Activated CD8-positive, alpha-beta memory T cell treated with anti-CD3 and anti-CD28 coated beads, Interleukin-2, amount 50 U/mL, for 24 hours (primary cell): ENCODE data around the gene METTL14.

Experiments
- DNase-seq: peaks from one replicate; pipeline ENCODE4 v3.0.0-alpha.2; 2020; ENCODE audit errors: extremely low read depth

Gene METTL14

DNA sequence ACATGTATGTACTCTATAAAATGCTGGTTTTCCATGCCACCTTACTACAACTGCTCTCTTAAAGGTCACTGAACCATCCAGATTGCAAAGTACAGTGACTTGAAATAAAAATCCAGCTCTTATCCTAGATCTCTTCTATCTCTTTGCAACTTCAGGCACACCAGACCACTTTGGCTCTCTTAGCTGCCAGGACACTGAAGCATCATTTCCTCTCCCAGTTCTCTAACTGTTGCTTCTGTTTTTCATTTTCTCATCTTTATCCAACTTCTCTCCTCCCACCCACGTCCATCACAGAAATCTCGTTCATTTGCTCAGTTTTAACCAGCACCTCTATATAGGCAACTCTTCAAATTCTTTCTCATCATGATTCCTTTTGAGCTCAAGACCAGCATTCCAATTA lies 74.3 kb downstream of the METTL14 start:
- no peak for DNase-seq

DNA sequence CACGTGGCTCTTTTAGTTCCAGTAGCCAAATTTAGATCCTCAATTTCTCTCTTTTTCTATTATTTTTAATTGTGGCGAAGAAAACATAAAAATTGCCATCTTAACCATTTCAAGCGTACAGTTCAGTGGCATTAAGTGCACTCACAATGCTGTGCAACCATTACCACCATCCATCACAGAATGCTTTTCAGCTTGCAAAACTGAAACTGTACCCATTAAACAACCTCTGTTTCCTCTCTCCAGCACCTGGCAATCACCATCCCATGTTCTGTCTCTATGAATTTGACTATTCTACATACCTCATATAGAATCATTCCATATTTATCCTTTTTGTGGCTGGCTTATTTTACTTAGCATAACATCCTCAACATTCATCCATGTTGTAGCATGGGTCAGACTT lies 74.9 kb downstream of the METTL14 start:
- no peak for DNase-seq

DNA sequence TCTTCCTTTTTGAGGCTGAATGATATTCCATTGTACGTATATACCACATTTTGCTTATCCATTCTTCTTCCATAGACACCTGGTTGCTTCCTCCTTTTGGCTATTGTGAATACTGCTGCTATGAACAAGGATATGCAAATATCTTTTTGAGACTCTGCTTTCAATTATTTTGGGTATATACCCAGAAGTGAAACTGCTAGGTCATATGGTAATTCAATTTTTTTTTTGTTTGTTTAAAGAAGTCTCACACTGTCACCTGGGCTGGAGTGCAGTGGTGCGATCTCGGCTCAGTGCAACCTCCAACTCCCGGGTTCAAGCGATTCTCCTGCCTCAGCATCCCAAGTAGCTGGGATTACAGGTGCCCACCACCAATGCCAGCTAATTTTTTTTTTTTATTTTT lies 75.3 kb downstream of the METTL14 start:
- no peak for DNase-seq

DNA sequence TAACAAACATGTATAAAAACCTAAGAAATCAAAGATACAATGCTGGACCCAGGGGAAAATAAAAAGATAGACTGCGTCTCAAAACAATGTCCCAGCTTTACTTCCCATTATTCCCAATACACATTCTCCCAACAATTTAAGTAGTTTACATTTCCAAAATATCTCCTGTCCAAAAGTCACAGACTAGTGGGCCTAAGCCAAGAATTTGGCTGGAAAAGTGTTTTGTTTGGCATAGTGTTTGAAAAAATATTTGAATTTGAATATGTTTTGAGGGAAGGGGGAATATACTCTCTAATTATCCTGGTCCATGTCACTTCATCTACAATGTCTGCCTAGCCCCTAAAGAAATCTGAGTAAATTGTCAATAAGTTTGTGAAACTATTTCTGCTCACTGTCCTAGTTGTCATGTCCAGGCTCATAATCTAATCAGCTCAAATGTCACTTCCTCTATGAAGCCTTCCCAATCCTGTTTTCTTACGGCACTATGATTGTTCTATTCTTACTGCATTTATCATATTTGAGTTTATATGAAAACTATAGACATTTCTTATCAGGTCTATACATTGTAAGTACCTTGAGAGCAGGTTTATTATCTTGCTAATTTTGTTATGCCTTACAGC lies 76.3 kb downstream of the METTL14 start:
- no peak for DNase-seq

DNA sequence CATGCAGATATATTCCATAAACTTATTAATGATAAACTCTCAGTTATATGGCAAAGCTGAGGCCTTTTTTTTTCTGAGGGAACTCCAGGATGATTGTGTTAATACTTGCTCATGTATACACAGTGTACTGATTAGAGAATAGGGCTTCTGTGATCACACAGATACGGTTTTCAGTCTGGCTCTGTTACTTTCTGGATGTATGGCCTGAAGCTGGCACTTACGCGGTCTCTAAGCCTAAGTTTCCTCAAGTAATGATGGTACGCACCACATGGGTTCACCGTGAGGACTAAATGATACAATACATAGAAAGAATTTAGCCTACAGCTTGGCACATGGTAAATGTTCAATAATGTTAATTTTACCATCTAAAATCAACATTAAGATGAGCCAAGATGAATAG lies 77.0 kb downstream of the METTL14 start:
- DNase-seq, result no peak

DNA sequence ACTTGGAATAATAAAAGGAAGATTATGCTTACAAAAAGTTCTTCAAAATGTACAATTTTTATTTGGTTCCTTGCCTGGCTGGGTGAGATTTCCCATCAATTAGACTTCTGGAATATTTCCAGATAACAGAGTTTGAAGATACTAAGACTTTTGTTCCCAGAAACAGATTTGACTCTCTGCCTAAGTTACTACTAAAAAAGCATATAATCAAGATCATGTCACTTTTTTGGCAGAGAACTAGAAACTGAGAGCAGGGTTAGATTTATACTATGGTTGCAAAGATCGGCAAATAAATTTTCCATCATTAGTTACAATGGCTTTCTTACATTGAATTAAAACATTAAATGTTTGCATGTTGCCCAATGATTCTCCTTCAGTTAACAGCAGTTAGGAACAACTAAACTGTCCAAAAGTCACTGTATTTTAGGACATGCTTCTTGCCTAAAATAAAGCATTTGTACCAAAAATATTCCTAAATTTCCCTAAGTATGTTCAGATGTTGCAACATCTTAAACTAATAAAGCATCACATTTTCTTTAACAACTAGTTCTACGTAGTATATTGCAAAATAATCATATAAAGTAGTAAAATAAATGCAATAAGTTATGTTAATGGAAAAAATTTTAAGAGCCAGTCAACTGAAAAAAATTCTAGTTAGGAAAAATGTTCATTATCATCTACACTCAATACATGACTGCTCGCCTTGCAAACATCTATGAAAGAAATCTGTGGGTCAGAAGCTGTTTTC lies 77.7 kb downstream of the METTL14 start:
- DNase-seq, result no peak
